HCT116 (cell line): Measurements from ENCODE around the gene SLK.

Experiments used
- CTCF ChIP-seq, 3 experiments: fragments of 200-600 bp in 1 of 3; sonication (generic) in 1 of 3; IDR thresholded peaks in 2 of 3; conservative IDR thresholded peaks in 1 of 3; 2 replicates each; pipeline ENCODE4 v1.5.1; 2012 to 2017; ENCODE audit warnings: low read depth in 2 of 3, low read length in 2 of 3, antibody characterized with exemption in 1 of 3, borderline replicate concordance in 1 of 3, control low read depth in 1 of 3, mild to moderate bottlenecking in 1 of 3, mixed read lengths in 1 of 3, mixed run types in 1 of 3, moderate library complexity in 1 of 3; ENCODE audit not compliant: insufficient read depth in 1 of 3
- EZH2 ChIP-seq: fragments of 200-600 bp; sonication (generic); IDR thresholded peaks from 2 replicates; pipeline ENCODE4 v1.6.1; 2017; ENCODE audit warnings: antibody characterized with exemption, mixed run types
- EZH2phosphoT487 ChIP-seq: fragments of 200-600 bp; IDR thresholded peaks from 2 replicates; pipeline ENCODE4 v1.6.1; 2018; ENCODE audit warnings: antibody characterized with exemption, borderline replicate concordance

DNA sequence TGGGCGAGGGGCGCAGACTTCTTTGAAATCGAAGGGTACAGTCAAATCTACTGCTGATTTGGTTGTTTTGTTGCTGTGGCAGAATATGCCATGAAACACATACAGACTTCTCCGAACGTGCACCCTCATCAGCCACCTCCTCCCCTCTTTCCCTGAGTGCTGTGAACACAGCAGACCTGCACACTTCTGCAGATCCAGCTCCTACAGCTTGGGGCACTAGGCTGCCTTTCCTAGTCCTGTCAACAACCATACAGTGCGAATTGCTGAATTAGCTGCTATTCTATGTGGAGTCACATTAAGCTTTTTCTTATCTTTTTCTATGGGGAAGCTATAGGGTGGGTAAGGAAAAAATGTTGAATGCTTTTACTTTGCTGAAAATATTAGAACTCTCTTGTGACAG, 61.2 kb downstream of the SLK start:
- peak in 2 of 3 experiments; percentile 67 to 77; a peak in 4 of 6 replicates for TF ChIP-seq CTCF (IDR thresholded peaks at IDR 0.05 in 2 of 3, conservative IDR thresholded peaks at IDR 0.05 in 1 of 3; ENCODE audit: borderline replicate concordance in 1 of 3, insufficient read depth in 1 of 3, low read depth in 2 of 3, low read length in 2 of 3)
- TF ChIP-seq EZH2phosphoT487, result no peak
- TF ChIP-seq EZH2, result no peak
